K562 (cell line): Measurements from ENCODE around the gene TMEM270. TPM values are rescaled to one million over a fixed set of nuclear protein-coding genes. Genes with fewer than 3 reads are reported as not detected.

Experiments used
- ATF1 ChIP-seq, 2 experiments: fragments of 450-650 bp in 1 of 2; IDR thresholded peaks; 2 replicates each; pipeline ENCODE4 v1.6.1; 2016; ENCODE audit warnings: missing compliant biosample characterization in 1 of 2, missing genetic modification characterization in 1 of 2
- C11orf30 ChIP-seq: fragments of 450-650 bp; IDR thresholded peaks from 2 replicates; pipeline ENCODE4 v1.6.1; 2016; ENCODE audit warnings: low read depth, mild to moderate bottlenecking
- CBFA2T2 ChIP-seq: fragments of 450-650 bp; conservative IDR thresholded peaks from 2 replicates; pipeline ENCODE4 v1.6.1; 2017; ENCODE audit warnings: mild to moderate bottlenecking
- EP300 ChIP-seq: IDR thresholded peaks from 2 replicates; pipeline ENCODE4 v1.6.1; 2012; ENCODE audit warnings: low read length, improper control_type of control experiment
- GATAD2A ChIP-seq: fragments of 450-650 bp; IDR thresholded peaks from 2 replicates; pipeline ENCODE4 v1.6.1; 2017
- GTF2F1 ChIP-seq: IDR thresholded peaks from 2 replicates; pipeline ENCODE4 v1.6.1; 2011; ENCODE audit warnings: low read depth, low read length, improper control_type of control experiment
- HDAC2 ChIP-seq: fragments of 450-650 bp; IDR thresholded peaks from 2 replicates; pipeline ENCODE4 v1.6.1; 2016; ENCODE audit warnings: mild to moderate bottlenecking
- HDGF ChIP-seq: fragments of 450-650 bp; IDR thresholded peaks from 2 replicates; pipeline ENCODE4 v1.6.1; 2016
- PML ChIP-seq: IDR thresholded peaks from 2 replicates; pipeline ENCODE4 v1.6.1; 2012; ENCODE audit warnings: low read length, inconsistent platforms
- RCOR1 ChIP-seq, 2 experiments: IDR thresholded peaks; 2 replicates each; pipeline ENCODE4 v1.6.1; 2012; ENCODE audit warnings: low read depth in 2 of 2, low read length in 2 of 2, borderline replicate concordance in 1 of 2, improper control_type of control experiment in 1 of 2
- SRSF1 ChIP-seq: fragments of 200-400 bp; formaldehyde crosslinking; IDR thresholded peaks from 2 replicates; pipeline ENCODE4 v1.6.1; 2017; ENCODE audit warnings: mild to moderate bottlenecking, low read depth, low read length, moderate library complexity
- SRSF3 ChIP-seq: fragments of 200-400 bp; formaldehyde crosslinking; IDR thresholded peaks from 2 replicates; pipeline ENCODE4 v1.6.1; 2016; ENCODE audit warnings: mild to moderate bottlenecking, low read length, moderate library complexity; ENCODE audit not compliant: insufficient read depth
- ZNF146 ChIP-seq: IDR thresholded peaks from one replicate; pipeline ENCODE4 v1.6.1; 2018; ENCODE audit warnings: missing compliant biosample characterization; ENCODE audit not compliant: unreplicated experiment
- ZNF75A ChIP-seq: fragments of 450-650 bp; formaldehyde crosslinking; IDR thresholded peaks from 2 replicates; pipeline ENCODE4 v1.4.0; 2020; ENCODE audit warnings: mild to moderate bottlenecking
- polyA plus RNA-seq, 8 experiments: library from polyadenylated mRNA; depleted of rRNA in 4 of 8; stranded (reverse) in 5 of 8; unstranded in 3 of 8; fragments of >200 nt; fragmentation: Nextera tagmentation in 2 of 8; fragmentation: Illumina TruSeq in 1 of 8; extraction: Ambion mirVana in 2 of 8; extraction: Trizol in 1 of 8; gene quantifications; 2 replicates each; pipeline versions ENCODE4 v1.2.1 to v1.2.3, GENCODE V29; 2011 to 2014; ENCODE audit warnings: inconsistent platforms in 1 of 8, missing spikeins in 1 of 8
- total RNA-seq, 7 experiments: library from RNA; depleted of rRNA in 6 of 7; stranded (reverse); fragments of >200 nt in 6 of 7; fragmentation: Illumina TruSeq in 2 of 7; extraction: Trizol in 2 of 7; gene quantifications; 2 replicates each; pipeline versions ENCODE4 v1.2.1 to v1.2.3, GENCODE V29; 2011 to 2021; ENCODE audit warnings: low replicate concordance in 1 of 7
- TF ChIP-seq, protein P1 (sequence below), 2 experiments: fragments of 450-650 bp in 1 of 2; sonication (generic) in 1 of 2; formaldehyde crosslinking in 1 of 2; IDR thresholded peaks; 2 replicates each; pipeline versions ENCODE4 v1.7.1 to v1.9.0; 2016 to 2022; ENCODE audit warnings: inconsistent platforms in 1 of 2, mild to moderate bottlenecking in 1 of 2, missing genetic modification reagents in 1 of 2
- TF ChIP-seq, protein P2 (sequence below): fragments of 450-650 bp; formaldehyde crosslinking; conservative IDR thresholded peaks from 2 replicates; pipeline ENCODE4 v1.4.0; 2022; ENCODE audit warnings: mild to moderate bottlenecking, missing genetic modification characterization
- TF ChIP-seq, protein P3 (sequence below): sonication (generic); formaldehyde crosslinking; IDR thresholded peaks from 2 replicates; pipeline ENCODE4 v1.8.0; 2022; ENCODE audit warnings: mild to moderate bottlenecking, missing genetic modification reagents
- TF ChIP-seq, protein P4 (sequence below): fragments of 450-650 bp; IDR thresholded peaks from 2 replicates; pipeline ENCODE4 v1.6.1; 2018; ENCODE audit warnings: mild to moderate bottlenecking, low read depth; ENCODE audit not compliant: partially characterized antibody

The TMEM270 gene
- total and polyA plus RNA-seq, 9 of the 15 experiments (the other 6 are each of a cell fraction or from before 2014, with no cell fraction given) = not detected

DNA sequence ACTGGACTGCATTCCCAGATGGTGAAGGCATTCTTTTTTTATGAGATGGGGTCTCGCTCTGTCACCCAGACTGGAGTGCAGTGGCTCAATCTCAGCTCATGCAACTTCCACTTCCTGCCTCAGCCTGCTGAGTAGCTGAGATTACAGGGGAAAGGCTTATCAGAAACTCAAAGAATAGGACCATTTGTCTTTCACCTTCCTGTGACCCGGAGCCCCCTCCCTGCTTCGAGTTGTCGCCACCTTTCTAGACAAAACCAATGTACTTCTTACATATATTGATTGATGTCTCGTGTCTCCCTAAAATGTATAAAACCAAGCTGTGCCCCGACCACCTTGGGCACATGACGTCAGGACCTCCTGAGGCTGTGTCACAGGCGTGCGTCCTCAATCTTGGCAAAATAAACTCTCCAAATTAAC lies 16.8 kb upstream of the TMEM270 start (continued):
- TF ChIP-seq, protein P1, sequence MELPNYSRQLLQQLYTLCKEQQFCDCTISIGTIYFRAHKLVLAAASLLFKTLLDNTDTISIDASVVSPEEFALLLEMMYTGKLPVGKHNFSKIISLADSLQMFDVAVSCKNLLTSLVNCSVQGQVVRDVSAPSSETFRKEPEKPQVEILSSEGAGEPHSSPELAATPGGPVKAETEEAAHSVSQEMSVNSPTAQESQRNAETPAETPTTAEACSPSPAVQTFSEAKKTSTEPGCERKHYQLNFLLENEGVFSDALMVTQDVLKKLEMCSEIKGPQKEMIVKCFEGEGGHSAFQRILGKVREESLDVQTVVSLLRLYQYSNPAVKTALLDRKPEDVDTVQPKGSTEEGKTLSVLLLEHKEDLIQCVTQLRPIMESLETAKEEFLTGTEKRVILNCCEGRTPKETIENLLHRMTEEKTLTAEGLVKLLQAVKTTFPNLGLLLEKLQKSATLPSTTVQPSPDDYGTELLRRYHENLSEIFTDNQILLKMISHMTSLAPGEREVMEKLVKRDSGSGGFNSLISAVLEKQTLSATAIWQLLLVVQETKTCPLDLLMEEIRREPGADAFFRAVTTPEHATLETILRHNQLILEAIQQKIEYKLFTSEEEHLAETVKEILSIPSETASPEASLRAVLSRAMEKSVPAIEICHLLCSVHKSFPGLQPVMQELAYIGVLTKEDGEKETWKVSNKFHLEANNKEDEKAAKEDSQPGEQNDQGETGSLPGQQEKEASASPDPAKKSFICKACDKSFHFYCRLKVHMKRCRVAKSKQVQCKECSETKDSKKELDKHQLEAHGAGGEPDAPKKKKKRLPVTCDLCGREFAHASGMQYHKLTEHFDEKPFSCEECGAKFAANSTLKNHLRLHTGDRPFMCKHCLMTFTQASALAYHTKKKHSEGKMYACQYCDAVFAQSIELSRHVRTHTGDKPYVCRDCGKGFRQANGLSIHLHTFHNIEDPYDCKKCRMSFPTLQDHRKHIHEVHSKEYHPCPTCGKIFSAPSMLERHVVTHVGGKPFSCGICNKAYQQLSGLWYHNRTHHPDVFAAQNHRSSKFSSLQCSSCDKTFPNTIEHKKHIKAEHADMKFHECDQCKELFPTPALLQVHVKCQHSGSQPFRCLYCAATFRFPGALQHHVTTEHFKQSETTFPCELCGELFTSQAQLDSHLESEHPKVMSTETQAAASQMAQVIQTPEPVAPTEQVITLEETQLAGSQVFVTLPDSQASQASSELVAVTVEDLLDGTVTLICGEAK (IDR thresholded peaks at IDR 0.05) = no peak
- TF ChIP-seq, protein P1 (CRISPR knock-in tag; IDR thresholded peaks at IDR 0.05) = no peak
- TF ChIP-seq GTF2F1 (no peak), HDGF (no peak), SRSF3 (no peak), RCOR1 (IDR thresholded peaks at IDR 0.05; ENCODE audit: borderline replicate concordance in 1 of 2, low read depth in 2 of 2, low read length in 2 of 2) (peak; percentile 50 to 98; a peak in 3 of 4 replicates), HDAC2 (peak; percentile 85), EP300 (peak; percentile 17; the same call in 1 of the 2 replicates), GATAD2A (no peak), PML (no peak), SRSF1 (no peak), ZNF75A (CRISPR knock-in tag) (no peak), ZNF146 (no peak), CBFA2T2 (peak; percentile 32), ATF1 (CRISPR knock-in tag; IDR thresholded peaks at IDR 0.05) (no peak), ATF1 (tag; IDR thresholded peaks at IDR 0.05) (peak; percentile 58; the same call in 1 of the 2 replicates), C11orf30 (no peak)
- TF ChIP-seq, protein P2, sequence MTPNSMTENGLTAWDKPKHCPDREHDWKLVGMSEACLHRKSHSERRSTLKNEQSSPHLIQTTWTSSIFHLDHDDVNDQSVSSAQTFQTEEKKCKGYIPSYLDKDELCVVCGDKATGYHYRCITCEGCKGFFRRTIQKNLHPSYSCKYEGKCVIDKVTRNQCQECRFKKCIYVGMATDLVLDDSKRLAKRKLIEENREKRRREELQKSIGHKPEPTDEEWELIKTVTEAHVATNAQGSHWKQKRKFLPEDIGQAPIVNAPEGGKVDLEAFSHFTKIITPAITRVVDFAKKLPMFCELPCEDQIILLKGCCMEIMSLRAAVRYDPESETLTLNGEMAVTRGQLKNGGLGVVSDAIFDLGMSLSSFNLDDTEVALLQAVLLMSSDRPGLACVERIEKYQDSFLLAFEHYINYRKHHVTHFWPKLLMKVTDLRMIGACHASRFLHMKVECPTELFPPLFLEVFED (CRISPR knock-in tag) = no peak
- TF ChIP-seq, protein P3, sequence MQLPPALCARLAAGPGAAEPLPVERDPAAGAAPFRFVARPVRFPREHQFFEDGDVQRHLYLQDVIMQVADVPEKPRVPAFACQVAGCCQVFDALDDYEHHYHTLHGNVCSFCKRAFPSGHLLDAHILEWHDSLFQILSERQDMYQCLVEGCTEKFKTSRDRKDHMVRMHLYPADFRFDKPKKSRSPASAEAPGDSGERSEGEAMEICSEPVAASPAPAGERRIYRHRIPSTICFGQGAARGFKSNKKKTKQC (CRISPR knock-in tag) = no peak
- TF ChIP-seq, protein P4, sequence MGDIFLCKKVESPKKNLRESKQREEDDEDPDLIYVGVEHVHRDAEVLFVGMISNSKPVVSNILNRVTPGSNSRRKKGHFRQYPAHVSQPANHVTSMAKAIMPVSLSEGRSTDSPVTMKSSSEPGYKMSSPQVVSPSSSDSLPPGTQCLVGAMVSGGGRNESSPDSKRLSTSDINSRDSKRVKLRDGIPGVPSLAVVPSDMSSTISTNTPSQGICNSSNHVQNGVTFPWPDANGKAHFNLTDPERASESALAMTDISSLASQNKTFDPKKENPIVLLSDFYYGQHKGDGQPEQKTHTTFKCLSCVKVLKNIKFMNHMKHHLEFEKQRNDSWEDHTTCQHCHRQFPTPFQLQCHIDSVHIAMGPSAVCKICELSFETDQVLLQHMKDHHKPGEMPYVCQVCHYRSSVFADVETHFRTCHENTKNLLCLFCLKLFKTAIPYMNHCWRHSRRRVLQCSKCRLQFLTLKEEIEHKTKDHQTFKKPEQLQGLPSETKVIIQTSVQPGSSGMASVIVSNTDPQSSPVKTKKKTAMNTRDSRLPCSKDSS = no peak
